GM19468 (cell line): ENCODE measurements around the gene DNMT3L.
"Not testable (repeated sequence)": the region's sequence is repeated elsewhere in the genome, so short reads cannot be mapped to it uniquely, and the experiment has no call there.

ENCODE experiments used
- ATAC-seq: cut with Tn5 transposase; IDR thresholded peaks from one replicate; pipeline ENCODE4 v1.9.1; 2021; ENCODE audit warnings: mild to moderate bottlenecking, moderate library complexity, moderate number of reproducible peaks; ENCODE audit not compliant: unreplicated experiment; ENCODE audit errors: extremely low read depth

DNMT3L gene

GRCh38 chr21:44253832-44254710 lies 7.6 kb downstream of the DNMT3L start:
- ATAC-seq = no peak

GRCh38 chr21:44249204-44250037 lies 12.3 kb downstream of the DNMT3L start:
- ATAC-seq = not testable (repeated sequence)

GRCh38 chr21:44247904-44248303 lies 13.8 kb downstream of the DNMT3L start:
- not testable (repeated sequence) for ATAC-seq

GRCh38 chr21:44243980-44244379 lies 17.7 kb downstream of the DNMT3L start:
- peak; percentile 37 for ATAC-seq

GRCh38 chr21:44241281-44241680 lies 20.4 kb downstream of the DNMT3L start:
- not testable (repeated sequence) for ATAC-seq

GRCh38 chr21:44240842-44241241 lies 20.9 kb downstream of the DNMT3L start, which contains the start of gene ICOSLG:
ICOSLG (minus strand) TSS chr21:44240943; CDS start chr21:44240817, 126 bp downstream.
- not testable (repeated sequence) for ATAC-seq

GRCh38 chr21:44240353-44240752 lies 21.3 kb downstream of the DNMT3L start:
- not testable (repeated sequence) for ATAC-seq

- not testable (repeated sequence) for ATAC-seq
Observed at GRCh38 chr21:44229561-44229960, 32.1 kb downstream of the DNMT3L start.

- not testable (repeated sequence) for ATAC-seq
Observed at GRCh38 chr21:44228109-44228508, 33.6 kb downstream of the DNMT3L start.

GRCh38 chr21:44227614-44228013 lies 34.1 kb downstream of the DNMT3L start:
- ATAC-seq = not testable (repeated sequence)

- ATAC-seq = not testable (repeated sequence)
Observed at GRCh38 chr21:44225605-44226004, 36.1 kb downstream of the DNMT3L start.

GRCh38 chr21:44223334-44223733 lies 38.4 kb downstream of the DNMT3L start:
- not testable (repeated sequence) for ATAC-seq

- not testable (repeated sequence) for ATAC-seq
Observed at GRCh38 chr21:44220674-44221073, 41.0 kb downstream of the DNMT3L start.

GRCh38 chr21:44218461-44218860 lies 43.2 kb downstream of the DNMT3L start:
- ATAC-seq = not testable (repeated sequence)

GRCh38 chr21:44211978-44212377 lies 49.7 kb downstream of the DNMT3L start:
- not testable (repeated sequence) for ATAC-seq

GRCh38 chr21:44211574-44211973 lies 50.1 kb downstream of the DNMT3L start:
- ATAC-seq = not testable (repeated sequence)

- ATAC-seq = not testable (repeated sequence)
Observed at GRCh38 chr21:44207860-44208646, 53.6 kb downstream of the DNMT3L start.

- ATAC-seq = not testable (repeated sequence)
Observed at GRCh38 chr21:44206698-44207676, 54.7 kb downstream of the DNMT3L start.

- ATAC-seq = not testable (repeated sequence)
Observed at GRCh38 chr21:44206187-44206586, 55.5 kb downstream of the DNMT3L start.
